Astrocyte (in vitro differentiated cells and primary cell): ENCODE data around the gene HSPA1A. TPM values are rescaled to one million over a fixed set of nuclear protein-coding genes. Genes with fewer than 3 reads are reported as not detected.

Experiments
- DNase-seq: peaks from one replicate; pipeline ENCODE4 v3.0.0-alpha.2; 2010; ENCODE audit warnings: low read depth
- FAIRE-seq: peaks from 2 replicates; lab custom pipeline; 2011; peaks lifted over from hg19 to GRCh38; lab: Jason Lieb, UNC
- H2AFZ ChIP-seq: 2 replicates; pipeline ENCODE4 v1.6.0; 2012; ENCODE audit warnings: low read depth, low read length, inconsistent platforms
- H3K27ac ChIP-seq: 2 replicates; pipeline ENCODE4 v1.5.1; 2011; ENCODE audit warnings: low read depth, low read length, inconsistent platforms
- H3K27me3 ChIP-seq: 2 replicates; pipeline ENCODE4 v1.6.0; 2011; ENCODE audit warnings: low read length, inconsistent platforms; ENCODE audit not compliant: insufficient read depth
- H3K36me3 ChIP-seq: 2 replicates; pipeline ENCODE4 v1.5.1; 2011; ENCODE audit warnings: low read length, inconsistent platforms; ENCODE audit not compliant: insufficient read depth
- H3K4me1 ChIP-seq: 2 replicates; pipeline ENCODE4 v1.5.1; 2011; ENCODE audit warnings: low read length, inconsistent platforms; ENCODE audit not compliant: insufficient read depth
- H3K4me2 ChIP-seq: 2 replicates; pipeline ENCODE4 v1.6.0; 2012; ENCODE audit warnings: low read length, inconsistent platforms
- H3K4me3 ChIP-seq: 2 replicates; pipeline ENCODE4 v1.5.1; 2011; ENCODE audit warnings: low read depth, mild to moderate bottlenecking, low read length, inconsistent platforms; ENCODE audit not compliant: insufficient read depth
- H3K79me2 ChIP-seq: 2 replicates; pipeline ENCODE4 v1.6.0; 2012; ENCODE audit warnings: mild to moderate bottlenecking, low read length, inconsistent platforms; ENCODE audit not compliant: insufficient read depth
- H3K9ac ChIP-seq: 2 replicates; pipeline ENCODE4 v1.6.0; 2012; ENCODE audit warnings: mild to moderate bottlenecking, low read length, inconsistent platforms
- H3K9me3 ChIP-seq: 2 replicates; pipeline ENCODE4 v1.5.1; 2012; ENCODE audit warnings: low read depth, mild to moderate bottlenecking, low read length, inconsistent platforms; ENCODE audit not compliant: insufficient read depth
- H4K20me1 ChIP-seq: 2 replicates; pipeline ENCODE4 v1.6.0; 2012; ENCODE audit warnings: low read length, inconsistent platforms; ENCODE audit not compliant: insufficient read depth
- H3K27ac Mint-ChIP-seq: one replicate; pipeline ENCODE4 v1.8.0; 2021; ENCODE audit warnings: mild to moderate bottlenecking, mixed read lengths; ENCODE audit not compliant: unreplicated experiment
- H3K27me3 Mint-ChIP-seq: one replicate; pipeline ENCODE4 v1.8.0; 2021; ENCODE audit warnings: low read depth, mixed read lengths; ENCODE audit not compliant: unreplicated experiment
- H3K36me3 Mint-ChIP-seq: one replicate; pipeline ENCODE4 v1.8.0; 2021; ENCODE audit warnings: low read depth, mixed read lengths; ENCODE audit not compliant: unreplicated experiment
- H3K4me1 Mint-ChIP-seq: one replicate; pipeline ENCODE4 v1.8.0; 2021; ENCODE audit warnings: low read depth, mixed read lengths; ENCODE audit not compliant: unreplicated experiment
- H3K4me3 Mint-ChIP-seq: one replicate; pipeline ENCODE4 v1.8.0; 2021; ENCODE audit warnings: mild to moderate bottlenecking, moderate library complexity, mixed read lengths; ENCODE audit not compliant: unreplicated experiment
- H3K9me3 Mint-ChIP-seq: one replicate; pipeline ENCODE4 v1.8.0; 2021; ENCODE audit warnings: mild to moderate bottlenecking, mixed read lengths; ENCODE audit not compliant: unreplicated experiment
- CTCF ChIP-seq: IDR thresholded peaks from 2 replicates; pipeline ENCODE4 v1.5.1; 2011; ENCODE audit warnings: low read depth, mild to moderate bottlenecking, inconsistent platforms, low read length, moderate library complexity; ENCODE audit not compliant: insufficient read depth
- EZH2 ChIP-seq: IDR thresholded peaks from 2 replicates; pipeline ENCODE4 v1.6.1; 2012; ENCODE audit warnings: mild to moderate bottlenecking, low read length, inconsistent platforms; ENCODE audit not compliant: insufficient read depth
- total RNA-seq: library from RNA; stranded (reverse); gene quantifications from 2 replicates; pipeline ENCODE4 v1.2.1, GENCODE V29; 2021

The HSPA1A gene
- total RNA-seq, 1 donor from 2014 or later: 52.7 TPM

GRCh38 chr6:31858707-31859106, 43.4 kb downstream of the HSPA1A start:
- no peak for TF ChIP-seq EZH2
- no peak for TF ChIP-seq CTCF
- H2AFZ ChIP-seq: no peak overlapping the region
- H3K4me1 Mint-ChIP-seq: peaks cover 4% of the 10 kb centered on the region
- H3K9ac ChIP-seq: no peak overlapping the region
- H3K9me3 ChIP-seq: no peaks in the 10 kb centered on the region
- H3K79me2 ChIP-seq: peaks cover 13% of the 10 kb centered on the region
- peaks cover 4% of the 10 kb centered on the region for H3K36me3 ChIP-seq
- H3K27ac Mint-ChIP-seq: no peak overlapping the region
- no peaks in the 10 kb centered on the region for H3K27me3 Mint-ChIP-seq
- H3K4me3 Mint-ChIP-seq: no peak overlapping the region
- peaks cover 4% of the 10 kb centered on the region for H3K4me1 ChIP-seq
- no peaks in the 10 kb centered on the region for H3K27me3 ChIP-seq
- H3K4me3 ChIP-seq: no peak overlapping the region
- no peak overlapping the region for H3K4me2 ChIP-seq
- no peak overlapping the region for H3K27ac ChIP-seq
- DNase-seq (no peak), FAIRE-seq (no peak)
- peaks cover 10% of the 10 kb centered on the region for H4K20me1 ChIP-seq
- H3K9me3 Mint-ChIP-seq: no peaks in the 10 kb centered on the region
- H3K36me3 Mint-ChIP-seq: peaks cover 16% of the 10 kb centered on the region

GRCh38 chr6:31859923-31860322, 44.6 kb downstream of the HSPA1A start:
- Histone ChIP-seq H4K20me1 (peaks cover 10% of the 10 kb centered on the region), H3K4me1 (peaks cover 7% of the 10 kb centered on the region), H3K79me2 (peaks cover 13% of the 10 kb centered on the region), H3K4me2 (no peak overlapping the region), H3K9me3 (no peaks in the 10 kb centered on the region), H3K9ac (no peak overlapping the region), H3K36me3 (peaks cover 4% of the 10 kb centered on the region), H2AFZ (no peak overlapping the region), H3K4me3 (no peak overlapping the region), H3K27ac (no peak overlapping the region), H3K27me3 (no peaks in the 10 kb centered on the region)
- no peaks in the 10 kb centered on the region for H3K27me3 Mint-ChIP-seq
- no peak overlapping the region for H3K4me3 Mint-ChIP-seq
- TF ChIP-seq CTCF: no peak
- no peak for TF ChIP-seq EZH2
- DNase-seq (no peak), FAIRE-seq (no peak)
- H3K27ac Mint-ChIP-seq: no peak overlapping the region
- H3K36me3 Mint-ChIP-seq: peaks cover 16% of the 10 kb centered on the region
- no peaks in the 10 kb centered on the region for H3K9me3 Mint-ChIP-seq
- peaks cover 6% of the 10 kb centered on the region for H3K4me1 Mint-ChIP-seq

GRCh38 chr6:31860349-31860748, 45.0 kb downstream of the HSPA1A start:
- TF ChIP-seq CTCF: no peak
- TF ChIP-seq EZH2: no peak
- no peak for DNase-seq
- Mint-ChIP-seq H3K36me3 (peaks cover 13% of the 10 kb centered on the region), H3K9me3 (no peaks in the 10 kb centered on the region), H3K4me3 (no peak overlapping the region), H3K27me3 (no peaks in the 10 kb centered on the region), H3K27ac (no peak overlapping the region), H3K4me1 (peaks cover 7% of the 10 kb centered on the region)
- Histone ChIP-seq H4K20me1 (peaks cover 10% of the 10 kb centered on the region), H3K27ac (no peak overlapping the region), H2AFZ (no peak overlapping the region), H3K27me3 (no peaks in the 10 kb centered on the region), H3K9ac (no peak overlapping the region), H3K4me2 (no peak overlapping the region), H3K4me3 (no peak overlapping the region), H3K4me1 (peaks cover 7% of the 10 kb centered on the region), H3K36me3 (peaks cover 4% of the 10 kb centered on the region), H3K9me3 (no peaks in the 10 kb centered on the region), H3K79me2 (peaks cover 13% of the 10 kb centered on the region)
- FAIRE-seq: no peak
